Activated CD4-positive, alpha-beta T cell treated with anti-CD3 and anti-CD28 coated beads for 48 hours (primary cell): Measurements from ENCODE around the gene RNU1-1.
"Not testable (repeated sequence)": the region's sequence is repeated elsewhere in the genome, so short reads cannot be mapped to it uniquely, and the experiment has no call there.

ENCODE experiments used
- DNase-seq: peaks from one replicate; pipeline ENCODE4 v3.0.0-alpha.2; 2020

The RNU1-1 gene

DNA sequence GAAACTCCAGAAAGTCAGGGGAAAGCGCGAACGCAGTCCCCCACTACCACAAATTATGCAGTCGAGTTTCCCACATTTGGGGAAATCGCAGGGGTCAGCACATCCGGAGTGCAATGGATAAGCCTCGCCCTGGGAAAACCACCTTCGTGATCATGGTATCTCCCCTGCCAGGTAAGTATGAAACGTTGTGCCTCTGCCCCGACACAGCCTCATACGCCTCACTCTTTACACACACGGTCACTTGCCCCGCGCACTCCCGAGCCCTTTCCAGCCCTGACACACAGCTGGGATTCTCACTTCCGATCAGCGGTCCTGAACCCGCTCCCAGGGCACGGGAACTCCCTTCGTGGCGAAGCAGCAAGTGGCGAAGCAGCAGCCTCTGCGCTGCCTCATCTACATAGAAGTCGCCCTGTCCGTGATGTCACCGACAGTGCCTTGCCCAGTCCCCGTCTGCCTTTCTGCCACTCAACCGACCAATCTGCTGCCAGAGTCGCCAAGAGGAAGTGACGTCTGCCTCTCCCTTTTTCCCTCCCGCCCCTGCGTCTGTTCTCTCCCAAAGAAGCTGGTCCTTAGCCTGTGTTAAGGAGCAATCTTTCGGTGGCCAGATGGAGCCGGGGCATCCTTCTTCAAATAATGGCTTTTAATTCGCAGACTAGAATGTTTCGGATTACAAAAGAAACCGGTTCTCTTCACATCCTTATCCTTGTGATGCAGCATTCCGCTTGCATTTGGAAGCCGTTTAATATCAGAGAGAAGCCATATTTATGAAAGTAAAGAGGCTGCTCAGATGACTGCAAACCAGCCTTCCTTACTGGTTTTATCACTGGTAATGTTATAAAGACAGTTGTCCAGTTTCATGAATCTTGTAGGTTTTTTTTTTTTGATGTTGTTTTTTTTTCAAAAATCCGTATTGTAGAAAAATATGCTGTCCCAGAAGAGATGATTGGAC, at the start of gene RNU1-1:
TSS of gene RNU1-1 (minus strand) at position 179 of the 949 bp plus-strand sequence.
- peak; percentile 70 for DNase-seq

GRCh38 chr1:16561035-16561434, 47.0 kb upstream of the RNU1-1 start:
- DNase-seq = not testable (repeated sequence)

DNA sequence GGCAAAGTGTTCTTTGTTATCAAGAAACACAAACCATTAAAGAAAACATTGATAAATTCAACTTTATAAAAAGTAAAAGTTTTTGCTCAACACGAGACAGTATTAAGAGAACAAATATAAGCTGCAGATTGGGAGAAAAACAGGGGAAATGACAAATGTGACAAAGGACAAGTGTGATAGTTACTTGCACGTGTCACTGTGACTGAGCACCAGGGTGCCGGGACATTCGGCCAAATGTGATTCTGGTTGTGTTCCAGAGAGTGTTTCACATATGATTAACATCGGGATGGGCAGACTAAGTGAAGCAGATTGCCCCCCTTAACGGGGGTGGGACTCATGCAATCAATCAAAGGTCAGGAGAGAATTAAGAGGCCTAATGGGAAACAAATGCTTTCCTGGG, 46.4 kb upstream of the RNU1-1 start:
- DNase-seq = not testable (repeated sequence)

GRCh38 chr1:16559688-16560087, 45.6 kb upstream of the RNU1-1 start:
- DNase-seq = not testable (repeated sequence)

DNA sequence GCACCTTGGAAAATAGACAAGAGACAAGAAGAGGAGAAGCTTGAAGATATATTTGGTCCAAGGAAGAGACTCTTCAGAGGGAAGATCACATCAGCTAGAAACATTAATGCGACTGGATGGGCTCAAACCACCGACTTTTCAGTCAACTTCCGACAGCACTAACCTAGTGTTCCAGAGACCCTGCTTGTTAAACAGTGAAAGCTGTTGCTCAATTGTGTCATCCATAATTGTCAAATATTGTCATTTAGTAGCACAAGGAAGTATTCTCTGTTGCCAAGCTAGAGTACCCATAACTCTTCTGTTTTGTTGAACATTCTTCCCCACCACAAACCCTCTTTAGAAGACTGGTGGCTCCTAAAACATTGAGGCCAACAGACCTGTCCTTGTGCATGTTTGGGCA, 42.9 kb upstream of the RNU1-1 start:
- DNase-seq = not testable (repeated sequence)

DNA sequence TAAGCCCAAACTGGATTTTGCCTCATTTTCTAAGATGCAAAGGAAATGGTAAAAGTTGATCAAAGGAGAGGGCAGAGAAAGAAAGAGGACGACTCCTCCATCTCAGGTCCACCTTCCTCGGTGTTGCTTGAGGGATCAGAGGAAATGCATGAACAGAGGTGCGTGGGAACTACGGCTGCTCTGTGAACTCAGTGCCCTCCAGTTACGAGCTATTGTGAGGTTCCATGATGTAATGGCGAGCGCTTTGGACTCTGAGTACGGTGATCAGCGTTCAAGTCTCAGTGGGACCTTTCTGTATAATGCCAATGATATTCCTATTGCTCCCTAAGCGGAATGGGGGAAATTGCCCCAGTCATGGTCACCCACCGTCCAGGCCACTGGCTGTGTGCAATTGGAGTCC, 39.2 kb upstream of the RNU1-1 start:
- not testable (repeated sequence) for DNase-seq

DNA sequence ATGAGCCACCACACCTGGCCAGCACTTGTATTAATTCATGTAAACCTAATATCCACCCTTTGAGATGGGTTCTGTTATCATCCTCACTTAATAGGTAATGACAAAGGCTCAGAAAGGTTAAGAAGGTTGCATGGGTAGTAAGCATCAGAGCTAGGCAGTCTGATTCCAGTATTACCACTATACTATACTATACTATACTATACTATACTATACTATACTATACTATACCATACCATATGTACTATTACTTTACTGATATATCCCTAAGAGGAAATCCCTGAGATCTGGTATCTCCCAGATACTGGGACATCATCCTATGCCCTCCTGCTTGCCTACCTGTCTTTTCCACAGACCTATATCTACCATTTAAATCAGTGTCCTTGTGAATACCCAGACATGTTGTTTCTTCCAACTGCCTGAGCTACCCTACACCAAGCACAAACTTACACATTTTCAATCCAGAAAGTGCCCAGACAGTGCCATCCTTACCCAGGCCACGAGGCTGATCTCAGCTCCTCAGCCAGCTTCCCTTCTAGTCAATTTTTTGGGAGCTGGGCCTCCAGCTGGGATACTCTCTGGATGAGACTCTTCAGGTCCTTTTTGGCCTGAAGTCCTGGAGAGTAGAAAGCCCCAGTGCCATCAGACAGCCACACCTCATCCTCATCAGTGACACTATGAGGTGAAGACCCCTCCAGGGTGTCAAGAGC, 36.3 kb upstream of the RNU1-1 start:
- DNase-seq = not testable (repeated sequence)

DNA sequence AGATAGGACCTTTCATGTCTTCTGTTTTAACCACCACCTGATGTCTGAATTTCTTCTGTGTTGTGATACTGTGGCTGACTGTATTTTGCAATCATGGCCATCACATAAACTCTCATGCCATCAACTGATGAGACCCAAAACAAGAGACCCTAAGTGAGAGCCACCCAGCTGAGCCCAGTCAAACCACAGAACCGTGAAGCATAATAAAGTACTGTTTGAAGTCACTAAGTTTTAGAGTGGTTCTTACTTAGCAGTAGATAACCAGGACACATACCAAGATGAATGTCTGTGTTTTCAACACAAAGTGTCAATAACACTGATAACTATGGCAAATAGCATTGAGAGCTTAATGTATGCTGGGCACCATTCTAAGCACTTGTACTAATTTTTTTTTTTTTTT, 35.5 kb upstream of the RNU1-1 start:
- DNase-seq = not testable (repeated sequence)

DNA sequence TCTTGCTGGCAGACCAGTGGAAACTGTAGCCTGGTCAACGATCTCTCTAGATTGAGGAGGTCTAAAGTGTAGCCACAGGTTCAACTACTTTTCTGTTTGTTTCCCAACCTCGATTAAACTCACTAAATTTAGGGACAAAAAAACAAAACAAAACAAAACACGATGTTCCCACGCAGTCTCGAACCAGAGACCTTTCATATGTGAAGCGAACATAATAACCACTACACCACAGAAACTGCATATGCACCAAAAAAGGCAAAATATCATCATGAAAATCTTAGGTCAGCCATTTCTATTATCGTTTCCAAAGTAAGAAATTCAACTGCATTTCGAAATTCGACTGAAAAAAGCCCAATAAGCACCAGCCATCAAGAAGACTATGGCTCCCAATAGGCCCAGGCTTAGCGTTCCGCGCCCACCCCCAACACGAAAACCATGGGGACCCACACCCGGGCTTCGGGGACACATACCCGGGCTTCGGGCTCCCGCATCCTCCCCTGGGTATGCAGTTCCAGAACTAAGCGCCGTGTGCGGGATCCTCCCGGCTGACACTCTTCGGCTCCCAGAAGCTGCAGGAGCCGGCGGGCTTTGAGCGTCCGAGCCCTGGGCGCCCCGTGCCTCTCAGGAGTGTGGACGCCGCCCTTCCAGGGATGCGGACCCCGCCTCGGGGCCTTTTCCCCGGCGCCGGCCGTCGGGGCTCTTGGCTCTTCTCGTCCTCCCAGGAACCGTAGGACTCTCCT, 33.6 kb upstream of the RNU1-1 start:
- not testable (repeated sequence) for DNase-seq

DNA sequence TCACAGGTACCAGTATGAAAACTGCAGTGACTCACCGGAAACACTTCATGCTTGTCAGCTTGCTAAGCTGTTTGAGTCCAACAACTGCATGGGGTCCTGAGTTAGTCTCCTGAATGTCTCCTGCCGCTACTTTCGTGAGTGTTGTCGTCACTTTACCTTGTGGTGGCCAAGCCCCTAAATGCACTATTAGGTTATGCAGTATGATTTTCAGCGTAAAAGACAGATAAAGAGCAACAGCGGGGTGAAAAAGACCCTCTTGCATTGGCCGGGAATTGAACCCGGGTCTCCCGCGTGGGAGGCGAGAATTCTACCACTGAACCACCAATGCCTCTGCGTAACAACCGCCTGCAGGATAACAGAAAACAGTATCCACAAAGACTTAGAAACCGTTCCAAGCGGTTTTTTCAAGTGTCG, 31.6 kb upstream of the RNU1-1 start:
- DNase-seq = peak; percentile 63

DNA sequence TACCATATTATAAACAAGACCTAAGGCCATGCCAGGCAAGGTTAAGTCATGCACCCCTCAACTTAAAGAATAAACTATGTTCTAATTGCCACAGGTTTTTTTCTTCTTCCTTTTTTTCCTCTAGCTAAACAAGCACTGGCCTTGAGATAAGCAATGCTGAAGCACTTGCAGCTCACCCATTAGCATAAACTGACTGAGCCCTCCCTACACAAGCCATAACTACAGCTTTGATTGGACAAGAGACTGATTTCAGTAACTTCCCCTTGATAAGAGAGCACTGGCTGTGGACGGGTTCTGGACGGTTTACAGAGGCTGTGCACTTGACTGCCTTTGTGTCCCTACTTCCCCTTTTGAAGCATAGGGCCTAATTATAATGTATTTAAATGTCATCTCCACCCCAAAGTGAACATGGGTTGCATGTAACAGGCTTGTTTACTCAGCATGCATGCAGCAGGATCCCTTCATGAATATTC, 26.4 kb upstream of the RNU1-1 start:
- DNase-seq = not testable (repeated sequence)

DNA sequence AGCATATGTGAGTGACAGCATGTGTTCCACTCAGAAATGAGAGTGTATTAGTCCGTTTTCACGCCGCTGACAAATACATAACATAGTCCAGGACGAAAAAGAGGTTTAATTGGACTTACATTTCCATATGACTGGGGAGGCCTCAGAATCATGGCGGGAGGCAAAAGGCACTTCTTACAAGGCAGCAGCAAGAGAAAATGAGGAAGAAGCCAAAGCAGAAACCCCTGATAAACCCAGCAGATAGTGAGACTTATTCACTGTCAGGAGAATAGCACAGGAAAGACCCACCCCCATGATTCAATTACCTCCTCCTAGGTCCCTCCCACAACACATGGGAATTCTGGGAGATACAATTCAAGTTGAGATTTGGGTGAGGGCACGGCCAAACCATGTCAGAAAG, 23.4 kb upstream of the RNU1-1 start:
- not testable (repeated sequence) for DNase-seq

- DNase-seq = not testable (repeated sequence)
Observed at GRCh38 chr1:16536796-16537195, 22.7 kb upstream of the RNU1-1 start.

GRCh38 chr1:16535898-16536297, 21.8 kb upstream of the RNU1-1 start:
- not testable (repeated sequence) for DNase-seq

DNA sequence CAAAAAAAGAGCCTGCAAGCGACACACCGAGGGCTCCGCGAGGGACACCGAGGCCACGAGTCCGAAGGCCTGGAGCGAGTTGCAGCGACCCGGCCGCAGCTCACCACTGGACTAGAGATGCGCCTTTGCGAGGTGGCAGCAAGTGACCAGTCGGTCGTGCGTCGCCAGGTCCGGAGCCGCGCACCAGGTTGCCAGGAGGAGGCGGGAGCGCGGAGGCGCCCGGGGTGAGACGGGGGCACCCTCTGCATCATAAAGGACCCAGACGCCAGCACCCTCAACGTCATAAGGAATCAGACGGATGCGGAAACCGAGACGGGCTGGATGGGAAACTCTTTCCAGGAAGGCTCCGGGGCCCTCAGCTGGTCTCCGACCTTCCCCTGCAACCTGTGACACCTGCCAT, 21.4 kb upstream of the RNU1-1 start:
- not testable (repeated sequence) for DNase-seq

DNA sequence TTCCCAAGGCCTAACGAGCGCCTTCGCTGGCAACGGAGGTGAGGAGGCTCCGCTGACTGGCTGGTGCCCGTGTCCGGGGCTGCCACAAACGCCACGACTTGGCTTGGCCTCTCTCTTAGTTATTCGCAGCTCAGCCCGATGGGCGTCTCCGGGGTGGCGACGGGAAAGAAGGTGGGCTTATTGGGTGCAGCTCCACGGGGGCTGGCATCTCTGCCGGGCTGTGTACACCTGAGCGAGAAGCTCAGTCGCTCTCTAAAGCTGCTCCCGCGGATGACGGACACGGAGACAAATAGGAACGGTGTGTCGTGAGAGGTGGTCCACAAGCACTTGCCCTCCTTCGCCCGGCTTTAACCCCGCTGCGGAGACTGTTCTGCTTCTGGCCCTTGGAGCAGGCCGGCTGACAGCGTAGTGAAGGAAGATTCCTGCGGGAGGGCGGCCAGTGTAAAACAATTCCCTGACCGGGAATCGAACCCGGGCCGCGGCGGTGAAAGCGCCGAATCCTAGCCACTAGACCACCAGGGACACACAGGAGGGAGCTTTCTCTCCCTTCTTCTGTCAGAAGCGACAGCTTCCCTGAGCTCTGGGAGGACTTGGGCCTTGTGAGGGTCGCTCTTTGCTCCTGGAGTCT, 20.9 kb upstream of the RNU1-1 start:
- DNase-seq = peak; percentile 70

DNA sequence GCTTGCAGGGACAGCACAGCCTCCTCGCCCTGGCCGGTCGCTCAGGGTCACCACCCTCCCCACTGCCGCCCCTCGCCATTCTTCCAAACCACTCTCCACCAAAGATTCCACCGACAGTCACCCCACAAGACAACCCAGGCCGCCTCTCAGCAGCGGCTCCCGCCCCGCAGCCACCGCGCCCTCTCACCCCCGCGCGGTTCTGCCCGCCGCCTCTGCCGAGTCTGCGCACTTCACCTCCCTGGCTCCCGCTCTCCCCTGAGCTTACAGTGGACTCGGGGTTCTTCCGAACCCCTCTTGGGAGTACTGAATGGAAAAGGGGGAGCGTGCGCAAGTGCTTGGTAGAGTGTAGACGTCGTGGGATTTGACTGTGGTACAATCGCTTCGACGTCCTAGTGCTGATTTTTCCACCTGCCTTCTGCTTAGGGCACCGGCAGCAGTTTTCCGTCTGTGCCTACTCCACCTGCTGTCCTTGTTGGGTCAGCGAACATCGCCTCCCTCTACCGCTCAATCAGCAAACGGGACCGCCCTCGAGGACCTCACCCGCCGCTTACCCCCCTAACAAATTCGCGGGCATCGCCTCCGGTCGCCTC, 20.2 kb upstream of the RNU1-1 start:
- DNase-seq = peak; percentile 13

DNA sequence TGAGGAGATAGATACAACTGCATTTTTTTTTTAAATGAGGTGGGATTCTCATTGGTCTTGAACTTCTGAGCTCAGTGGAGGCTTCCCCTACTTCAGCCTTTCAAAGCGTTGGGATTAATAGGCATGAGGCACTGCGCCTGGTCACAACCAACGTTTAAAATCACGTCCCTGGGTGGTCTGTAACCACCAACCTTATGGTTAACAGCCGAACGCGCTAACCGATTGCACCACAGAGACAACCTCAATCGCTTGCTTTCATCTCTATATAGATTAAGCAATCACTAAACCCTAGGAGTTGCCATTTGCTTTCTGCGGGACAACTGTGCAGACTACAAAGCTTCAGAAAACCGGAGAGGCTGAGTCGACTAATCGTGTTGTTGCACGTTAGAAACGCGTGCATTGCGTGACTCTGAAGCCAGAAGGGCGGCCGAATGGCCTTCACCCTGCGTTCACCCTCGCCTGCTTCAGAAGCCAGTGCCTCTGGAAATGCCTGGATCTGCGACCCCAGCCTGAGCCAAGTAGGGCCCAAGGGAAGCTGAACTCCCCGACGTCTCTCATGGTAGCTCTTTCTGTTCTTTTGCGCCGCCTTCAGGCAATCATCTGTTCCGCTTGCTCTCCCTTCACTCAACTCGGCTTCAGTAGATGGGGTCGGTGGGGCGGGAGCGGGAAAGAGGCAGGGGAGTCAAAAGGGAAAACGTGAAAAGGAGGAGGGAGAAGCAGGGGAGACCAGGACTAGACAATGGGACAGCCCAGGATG, 18.3 kb upstream of the RNU1-1 start:
- DNase-seq = not testable (repeated sequence)

- not testable (repeated sequence) for DNase-seq
Observed at GRCh38 chr1:16528338-16528737, 14.3 kb upstream of the RNU1-1 start.

DNA sequence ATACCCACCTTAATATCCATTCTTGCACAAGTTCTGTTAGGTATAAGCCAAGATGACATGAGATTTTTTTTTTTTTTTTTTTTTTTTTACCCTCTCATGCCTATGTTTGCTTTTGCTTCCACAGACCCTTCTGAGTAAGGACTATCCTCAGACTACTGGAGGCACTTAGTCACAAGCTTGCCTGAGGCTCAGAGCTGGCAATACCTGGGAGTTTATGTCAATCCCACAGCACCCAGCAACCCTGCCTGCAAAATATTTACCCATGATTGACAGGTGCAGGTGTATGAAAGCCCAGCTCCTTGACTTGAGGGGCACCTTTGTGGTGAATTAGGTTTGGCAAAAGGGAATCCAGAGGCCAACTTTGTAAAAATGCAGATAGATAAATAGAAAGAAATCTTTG, 11.7 kb upstream of the RNU1-1 start:
- not testable (repeated sequence) for DNase-seq

- not testable (repeated sequence) for DNase-seq
Observed at GRCh38 chr1:16521679-16522078, 7.6 kb upstream of the RNU1-1 start.
